AG04449 (cell line): ENCODE data around the gene ABCC12.
"Not testable (repeated sequence)": the region's sequence is repeated elsewhere in the genome, so short reads cannot be mapped to it uniquely, and the experiment has no call there.

Experiments used
- CTCF ChIA-PET: fragments of 350-600 bp; formaldehyde crosslinking; extraction: SDS; loops from one replicate; lab custom pipeline; 2021; ENCODE audit warnings: antibody characterized with exemption; lab: Yijun Ruan, JAX
- POLR2A ChIA-PET: fragments of 400-600, 350-600 bp; formaldehyde crosslinking; extraction: SDS; loops from one replicate; lab custom pipeline; 2020; ENCODE audit warnings: antibody characterized with exemption, inconsistent platforms; lab: Yijun Ruan, JAX
- DNase-seq: peaks from one replicate; pipeline ENCODE4 v3.0.0-alpha.2; 2010; ENCODE audit warnings: low read depth, low spot score
- H3K4me3 ChIP-seq: 2 replicates; pipeline ENCODE4 v1.5.1; 2011; ENCODE audit warnings: low read depth, mild to moderate bottlenecking, control low read depth, low read length
- TF ChIP-seq, protein P1 (sequence below): IDR thresholded peaks from one replicate; pipeline ENCODE4 v1.5.1; 2011; ENCODE audit warnings: mild to moderate bottlenecking, moderate library complexity, low read length, control low read depth, inconsistent platforms; ENCODE audit not compliant: insufficient read depth; ENCODE audit errors: missing control alignments

ABCC12 gene

DNA sequence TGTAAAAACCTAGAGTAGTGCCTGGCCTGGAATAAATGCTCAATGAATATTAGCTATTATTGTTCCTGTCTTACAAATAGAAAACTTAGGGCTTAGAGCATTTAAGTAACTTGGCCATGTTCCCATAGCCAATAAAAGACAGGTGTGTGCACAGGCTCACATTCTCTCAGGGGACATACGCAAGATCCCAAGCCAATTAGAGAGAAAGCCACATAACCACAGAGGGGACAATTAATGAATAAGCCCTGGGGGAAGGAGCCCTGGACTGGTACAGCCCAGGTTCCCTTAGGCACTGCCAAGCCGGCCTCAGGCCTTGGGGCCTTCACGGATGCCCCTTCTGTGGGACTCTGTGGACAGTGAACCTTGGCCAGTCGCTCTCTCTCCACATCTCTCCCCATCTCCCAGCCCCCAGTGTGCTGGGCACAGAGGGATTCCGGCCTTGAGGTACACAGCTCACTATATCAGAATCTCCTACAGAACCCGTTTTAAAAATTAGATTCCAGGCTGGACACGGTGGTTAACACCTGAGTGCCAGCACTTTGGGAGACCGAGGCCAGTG is 27.3 kb upstream of the ABCC12 start:
- TF ChIP-seq, protein P1, sequence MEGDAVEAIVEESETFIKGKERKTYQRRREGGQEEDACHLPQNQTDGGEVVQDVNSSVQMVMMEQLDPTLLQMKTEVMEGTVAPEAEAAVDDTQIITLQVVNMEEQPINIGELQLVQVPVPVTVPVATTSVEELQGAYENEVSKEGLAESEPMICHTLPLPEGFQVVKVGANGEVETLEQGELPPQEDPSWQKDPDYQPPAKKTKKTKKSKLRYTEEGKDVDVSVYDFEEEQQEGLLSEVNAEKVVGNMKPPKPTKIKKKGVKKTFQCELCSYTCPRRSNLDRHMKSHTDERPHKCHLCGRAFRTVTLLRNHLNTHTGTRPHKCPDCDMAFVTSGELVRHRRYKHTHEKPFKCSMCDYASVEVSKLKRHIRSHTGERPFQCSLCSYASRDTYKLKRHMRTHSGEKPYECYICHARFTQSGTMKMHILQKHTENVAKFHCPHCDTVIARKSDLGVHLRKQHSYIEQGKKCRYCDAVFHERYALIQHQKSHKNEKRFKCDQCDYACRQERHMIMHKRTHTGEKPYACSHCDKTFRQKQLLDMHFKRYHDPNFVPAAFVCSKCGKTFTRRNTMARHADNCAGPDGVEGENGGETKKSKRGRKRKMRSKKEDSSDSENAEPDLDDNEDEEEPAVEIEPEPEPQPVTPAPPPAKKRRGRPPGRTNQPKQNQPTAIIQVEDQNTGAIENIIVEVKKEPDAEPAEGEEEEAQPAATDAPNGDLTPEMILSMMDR = no peak
- no peak for DNase-seq
- no peak overlapping the region for H3K4me3 ChIP-seq
- CTCF ChIA-PET = interaction anchor here (2.2 kb wide), 1 partner anchor 447 kb away, joined by 5 read pairs; no protein-coding TSS in a partner anchor
- POLR2A ChIA-PET = no interaction called here

DNA sequence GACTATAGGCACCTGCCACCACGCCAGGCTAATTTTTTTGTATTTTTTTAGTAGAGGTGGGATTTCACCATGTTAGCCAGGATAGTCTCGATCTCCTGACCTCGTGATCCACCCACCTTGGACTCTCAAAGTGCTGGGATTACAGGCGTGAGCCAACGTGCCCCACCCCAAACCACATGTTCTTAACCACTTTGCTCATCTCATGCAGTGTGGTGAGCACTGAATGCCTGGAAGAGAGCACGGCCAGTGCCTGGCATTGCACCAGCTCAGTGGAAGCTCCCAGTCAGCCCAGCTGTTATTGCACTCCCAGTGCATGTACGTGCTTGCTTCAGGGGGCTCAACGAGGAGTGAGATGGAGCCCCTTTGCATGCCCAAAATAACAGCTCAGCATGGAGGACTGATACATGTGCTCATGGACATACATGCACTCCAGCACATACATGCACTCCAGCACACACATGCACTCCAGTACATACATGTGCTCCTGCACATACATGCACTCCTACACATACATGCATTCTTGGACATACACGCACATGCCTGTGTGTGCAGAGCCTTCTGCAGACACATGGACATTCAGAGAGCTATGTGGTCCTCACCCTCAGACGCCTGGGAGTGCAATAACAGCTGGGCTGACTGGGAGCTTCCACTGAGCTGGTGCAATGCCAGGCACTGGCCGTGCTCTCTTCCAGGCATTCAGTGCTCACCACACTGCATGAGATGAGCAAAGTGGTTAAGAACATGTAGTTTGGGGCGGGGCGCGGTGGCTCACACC is 26.1 kb upstream of the ABCC12 start:
- POLR2A ChIA-PET = not testable (repeated sequence)

GRCh38 chr16:48180868-48181480 is 25.2 kb upstream of the ABCC12 start:
- no peak overlapping the region for H3K4me3 ChIP-seq
- TF ChIP-seq, protein P1 = no peak
- POLR2A ChIA-PET = no interaction called here
- DNase-seq = no peak
- CTCF ChIA-PET = interaction anchor here (0.6 kb wide), 1 partner anchor 1070 kb away, joined by 3 read pairs; no protein-coding TSS in a partner anchor

More for the DNA sequence above, 26.1 kb upstream of the ABCC12 start:
- CTCF ChIA-PET, DNase-seq, H3K4me3 ChIP-seq: not testable (repeated sequence)

DNA sequence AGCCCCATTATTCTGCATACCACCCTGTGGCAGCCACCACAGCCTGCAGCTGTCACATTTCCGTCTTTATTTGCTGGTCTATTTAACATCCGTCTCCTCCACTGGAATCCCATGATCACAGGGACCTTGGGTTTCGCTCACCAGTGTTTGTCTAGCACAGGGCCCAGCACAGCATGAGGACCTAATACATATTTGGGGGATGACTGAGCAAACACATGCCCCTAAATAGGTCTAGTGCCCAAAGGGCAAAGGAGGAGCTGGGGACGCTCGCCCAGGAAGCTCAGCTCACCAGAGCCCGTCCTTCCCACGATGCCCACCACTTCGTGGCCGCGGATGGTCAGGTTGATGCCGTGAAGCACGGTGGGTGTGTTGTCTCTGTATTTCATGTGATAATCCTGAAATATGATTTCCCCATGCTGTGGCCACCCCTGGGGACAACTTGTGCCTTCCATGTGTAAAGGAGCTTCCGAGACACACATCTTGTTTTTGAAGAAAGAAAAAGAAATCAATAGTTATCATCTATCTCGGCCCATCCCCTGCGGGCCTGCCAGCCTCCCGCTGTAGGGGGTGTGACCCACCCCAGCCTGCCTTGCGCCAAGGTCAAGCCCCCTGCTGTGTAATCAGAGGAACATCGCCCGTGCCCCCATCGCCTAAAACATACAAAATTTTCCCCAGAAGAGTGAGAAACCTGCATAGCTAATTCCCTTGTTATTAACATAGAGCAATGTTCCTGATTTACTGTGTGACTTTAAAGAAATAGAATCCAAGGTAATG is 21.0 kb upstream of the ABCC12 start:
- ChIA-PET CTCF (interaction anchor here (0.6 to 1.8 kb wide), 3 partner anchors 20 to 1032 kb away, joined by 3 to 6 read pairs (median 4); no protein-coding TSS in a partner anchor), POLR2A (no interaction called here)
- DNase-seq = no peak

GRCh38 chr16:48173889-48174288 is 18.1 kb upstream of the ABCC12 start:
- H3K4me3 ChIP-seq = no peak overlapping the region
- DNase-seq = no peak
- POLR2A ChIA-PET = interaction anchor here (0.5 kb wide), 1 partner anchor 899 kb away, joined by 3 read pairs; no protein-coding TSS in a partner anchor
- CTCF ChIA-PET = interaction anchor here (0.6 to 2.5 kb wide), 6 partner anchors 9 to 1155 kb away, joined by 3 to 27 read pairs (median 3); no protein-coding TSS in a partner anchor
- TF ChIP-seq, protein P1 = no peak

More for the DNA sequence above, 21.0 kb upstream of the ABCC12 start:
- no peak overlapping the region for H3K4me3 ChIP-seq
- TF ChIP-seq, protein P1 = no peak

DNA sequence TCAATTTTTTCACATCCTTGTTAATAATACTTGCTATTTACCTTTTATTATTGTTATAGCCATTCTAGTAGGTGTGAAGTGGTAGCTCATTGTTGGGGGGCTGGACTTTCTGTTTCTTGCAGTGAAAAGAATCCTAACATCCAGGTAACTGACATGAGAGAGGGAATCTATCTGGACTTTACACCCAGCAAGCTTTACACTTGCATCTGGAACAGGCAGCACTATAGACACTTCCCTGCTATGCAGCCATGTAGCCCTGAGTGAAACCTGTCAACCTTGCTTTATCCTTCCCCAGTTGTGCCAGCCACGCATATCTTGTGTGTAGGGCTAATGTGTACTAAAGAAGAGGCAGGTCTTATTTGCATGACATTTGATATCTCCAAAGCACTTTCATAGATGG is 16.9 kb upstream of the ABCC12 start:
- CTCF ChIA-PET = interaction anchor here (1.1 to 1.3 kb wide), 2 partner anchors 450 to 458 kb away, joined by 3 read pairs; no protein-coding TSS in a partner anchor
- POLR2A ChIA-PET = no interaction called here
- TF ChIP-seq, protein P1 = no peak
- H3K4me3 ChIP-seq = no peak overlapping the region
- DNase-seq = no peak
